GM19397 (cell line): ENCODE results near the gene SMTNL2.
"Not testable (repeated sequence)": the region's sequence is repeated elsewhere in the genome, so short reads cannot be mapped to it uniquely, and the experiment has no call there.

Experiments used
- ATAC-seq: cut with Tn5 transposase; IDR thresholded peaks from one replicate; pipeline ENCODE4 v1.9.1; 2021; ENCODE audit warnings: mild to moderate bottlenecking, moderate library complexity; ENCODE audit not compliant: unreplicated experiment

Gene SMTNL2

DNA sequence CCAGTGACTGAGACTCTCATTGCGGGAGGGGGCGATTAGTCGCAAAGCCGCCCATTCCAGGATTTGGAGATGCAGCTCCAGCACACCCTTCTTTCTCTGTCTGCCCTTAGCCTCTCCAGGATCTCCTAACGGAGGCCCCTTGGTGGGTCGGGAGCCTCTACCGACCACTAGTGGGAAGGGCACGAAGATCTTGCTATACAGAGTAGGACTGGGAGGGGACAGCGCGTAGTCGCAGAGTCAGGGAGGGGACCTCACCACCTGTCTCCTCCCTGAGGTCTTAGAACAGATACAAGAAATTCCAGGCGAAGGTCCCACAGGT lies 588 bp upstream of the SMTNL2 start:
- no peak for ATAC-seq

DNA sequence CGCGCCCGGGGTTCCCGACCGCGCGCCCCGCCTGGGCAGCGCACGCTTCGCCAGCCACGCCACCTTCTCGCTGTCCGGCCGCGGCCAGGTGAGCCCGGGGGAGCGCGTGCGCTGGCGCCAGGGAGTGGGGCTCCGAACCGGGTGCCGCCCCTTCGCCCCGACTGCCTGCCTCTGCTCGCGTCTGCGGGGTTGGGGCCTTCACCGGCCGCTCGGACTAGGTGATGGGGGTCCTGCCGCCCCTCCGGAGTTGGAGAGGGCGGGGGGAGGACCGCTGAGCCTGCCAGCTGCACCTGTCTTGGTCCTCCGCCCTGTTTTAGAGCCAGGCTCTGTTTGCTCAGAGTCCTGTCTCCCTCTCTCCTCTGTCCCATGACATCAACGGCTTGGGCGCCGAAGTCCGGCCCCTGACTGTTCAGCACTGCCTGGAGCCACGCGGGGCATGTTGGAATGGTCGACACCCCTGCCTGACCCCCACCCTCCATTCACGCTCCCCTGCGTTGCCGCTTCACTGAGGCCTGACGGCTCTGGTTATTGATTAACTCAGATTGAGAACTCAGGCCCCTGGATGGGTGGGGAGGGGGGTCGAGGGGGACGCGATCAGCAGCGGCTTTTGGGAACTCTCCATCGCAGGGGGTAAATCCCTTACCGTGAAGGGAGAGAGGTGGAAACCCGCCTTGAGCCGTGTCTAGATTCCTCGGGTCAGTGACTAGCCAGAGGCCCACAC lies 748 bp downstream of the SMTNL2 start:
- ATAC-seq: no peak

DNA sequence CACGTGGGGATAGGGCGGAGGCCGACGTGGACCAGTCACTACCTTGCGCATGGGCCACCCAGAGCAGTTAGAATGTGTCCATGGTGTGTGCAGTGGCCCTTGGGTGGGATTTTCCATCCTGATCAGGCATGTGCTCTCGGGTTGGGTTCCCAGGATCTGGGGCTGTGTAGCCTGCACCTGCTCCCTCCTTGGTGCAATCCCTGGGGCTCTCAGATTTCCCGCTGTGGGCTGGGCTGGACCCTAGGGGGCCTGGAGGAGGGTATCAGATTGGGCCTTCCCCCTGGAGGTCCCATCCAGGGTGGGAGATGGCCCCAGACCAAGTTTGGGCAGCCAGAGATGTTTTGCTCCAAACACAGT lies 1.3 kb downstream of the SMTNL2 start:
- ATAC-seq: no peak

DNA sequence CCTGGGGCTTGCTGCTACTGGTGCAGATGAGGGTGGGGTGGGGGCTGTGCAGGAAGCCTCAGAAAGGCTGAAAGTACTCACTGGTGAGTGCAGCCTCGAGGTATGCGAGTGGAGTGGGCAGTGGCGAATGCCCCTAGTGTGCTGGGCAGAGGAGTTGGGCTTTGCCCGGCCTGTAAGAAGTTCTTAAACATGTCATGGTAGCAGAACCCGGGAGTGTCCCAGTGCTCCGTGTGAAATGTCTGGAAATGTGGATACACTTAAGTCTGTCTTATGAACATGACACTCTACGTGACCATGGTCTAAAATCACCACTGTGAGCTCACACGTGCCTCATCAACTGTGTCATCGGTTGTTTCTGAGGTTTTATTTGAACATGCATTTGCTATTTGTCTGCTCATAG lies 1.7 kb downstream of the SMTNL2 start:
- no peak for ATAC-seq

DNA sequence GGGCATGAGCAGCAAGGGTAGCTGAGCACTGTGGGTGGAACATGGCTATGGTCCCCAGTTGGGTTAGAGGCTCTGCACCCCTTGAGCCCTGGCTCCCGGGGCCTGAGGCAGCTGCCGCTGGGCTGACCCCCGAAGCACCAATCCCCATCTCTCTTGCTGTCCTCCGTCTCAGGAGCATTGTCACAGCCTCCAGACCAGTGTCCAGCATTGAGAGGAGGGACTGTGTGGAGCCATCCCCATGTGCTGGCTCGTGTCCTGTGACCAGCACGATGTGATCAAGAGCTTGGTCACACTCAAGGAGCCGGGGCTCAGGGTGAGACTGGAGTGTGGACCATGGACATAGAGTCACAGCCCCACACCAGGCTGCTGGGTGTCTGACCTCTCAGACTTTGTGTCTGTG lies 2.9 kb downstream of the SMTNL2 start:
- ATAC-seq: no peak

DNA sequence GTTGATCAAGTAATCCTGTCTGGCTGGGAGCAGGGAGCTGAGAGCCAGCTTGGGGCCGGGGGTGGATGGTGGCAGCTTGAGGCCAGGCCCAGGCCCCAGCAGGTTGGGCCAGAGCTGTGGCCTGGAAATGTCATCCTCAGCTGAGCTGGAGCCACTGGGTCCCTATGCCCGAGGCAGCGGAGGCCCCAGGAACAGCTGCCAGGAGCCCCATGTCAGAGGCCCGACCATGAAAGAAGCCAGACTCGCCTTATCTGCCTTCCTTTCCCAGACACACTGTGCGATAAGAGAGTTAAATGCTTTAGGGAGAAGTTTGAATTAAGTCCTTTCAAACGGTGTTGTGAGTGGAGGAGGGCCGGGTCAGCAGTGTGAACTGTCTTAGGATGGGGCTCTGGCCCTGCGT lies 3.5 kb downstream of the SMTNL2 start:
- ATAC-seq: no peak

DNA sequence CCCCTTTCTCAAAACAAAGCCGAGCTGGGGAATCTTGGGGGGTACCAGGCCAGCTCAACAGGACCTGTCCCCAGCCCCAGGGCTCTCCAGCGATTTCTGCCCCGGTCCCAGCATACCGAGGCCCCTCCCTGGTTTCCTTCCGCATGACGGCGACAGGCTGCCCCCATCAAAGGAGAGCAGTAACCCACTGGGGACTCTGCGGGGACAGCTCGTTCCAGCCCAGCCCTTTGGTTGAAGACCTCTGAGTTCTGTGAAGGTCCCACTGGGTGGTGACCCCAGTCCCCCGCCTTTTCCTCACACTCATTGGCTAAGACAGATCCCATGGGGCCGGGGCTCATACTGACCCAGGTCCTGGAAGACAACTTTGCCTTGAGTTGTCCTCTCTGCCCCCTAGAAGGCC lies 4.1 kb downstream of the SMTNL2 start:
- ATAC-seq: no peak

DNA sequence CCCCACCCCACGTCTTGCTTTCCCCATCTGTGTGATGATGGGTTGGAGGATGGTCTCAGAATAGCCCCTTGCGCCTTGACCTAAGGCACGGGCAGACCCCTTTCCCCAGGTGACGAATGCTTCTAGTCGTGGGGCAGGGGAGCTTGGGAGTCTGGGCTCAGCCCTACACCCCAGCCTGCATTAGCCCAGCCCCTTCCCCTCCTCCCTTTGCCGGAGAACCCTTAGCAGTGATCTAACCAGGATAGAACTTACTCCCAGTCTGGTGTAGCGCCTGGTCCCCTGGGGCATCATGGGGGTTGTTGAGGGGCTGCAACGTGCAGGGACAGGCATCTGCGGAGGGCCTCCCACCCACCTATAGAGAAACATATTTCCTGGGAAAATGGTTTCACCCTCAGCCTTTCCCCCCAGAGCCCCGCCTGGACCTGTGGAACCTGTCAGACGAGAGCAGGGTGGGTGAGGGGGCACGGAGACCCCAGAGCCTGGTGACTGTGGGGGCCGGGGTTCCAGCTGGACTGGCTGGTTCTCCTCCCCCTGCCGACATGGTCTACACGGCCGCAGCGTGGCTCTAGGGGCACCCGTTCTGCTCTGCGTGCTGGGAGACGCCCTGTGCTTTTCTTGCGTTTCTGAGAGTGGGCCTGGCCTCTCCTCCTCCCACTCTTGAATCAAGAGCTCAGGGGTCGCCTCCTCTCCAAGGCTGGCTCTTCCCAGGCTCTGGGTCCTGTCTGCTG lies 4.7 kb downstream of the SMTNL2 start:
- no peak for ATAC-seq

DNA sequence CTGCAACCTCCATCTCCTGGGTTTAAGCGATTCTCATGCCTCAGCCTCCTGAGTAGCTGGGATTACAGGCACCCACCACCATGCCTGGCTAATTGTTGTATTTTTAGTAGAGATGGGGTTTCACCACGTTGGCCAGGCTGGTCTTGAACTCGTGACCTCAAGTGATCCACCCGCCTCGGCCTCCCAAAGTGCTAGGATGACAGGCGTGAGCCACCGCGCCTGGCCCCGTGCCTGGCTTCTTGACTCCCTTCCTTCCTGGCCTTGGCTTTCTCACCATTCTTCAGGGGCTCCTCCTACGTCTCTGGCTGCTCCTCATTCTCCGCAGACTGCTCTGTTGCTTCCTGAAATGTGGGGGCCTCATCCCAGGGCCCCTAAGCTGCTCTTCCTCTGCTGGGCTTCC lies 5.7 kb downstream of the SMTNL2 start:
- ATAC-seq: not testable (repeated sequence)

DNA sequence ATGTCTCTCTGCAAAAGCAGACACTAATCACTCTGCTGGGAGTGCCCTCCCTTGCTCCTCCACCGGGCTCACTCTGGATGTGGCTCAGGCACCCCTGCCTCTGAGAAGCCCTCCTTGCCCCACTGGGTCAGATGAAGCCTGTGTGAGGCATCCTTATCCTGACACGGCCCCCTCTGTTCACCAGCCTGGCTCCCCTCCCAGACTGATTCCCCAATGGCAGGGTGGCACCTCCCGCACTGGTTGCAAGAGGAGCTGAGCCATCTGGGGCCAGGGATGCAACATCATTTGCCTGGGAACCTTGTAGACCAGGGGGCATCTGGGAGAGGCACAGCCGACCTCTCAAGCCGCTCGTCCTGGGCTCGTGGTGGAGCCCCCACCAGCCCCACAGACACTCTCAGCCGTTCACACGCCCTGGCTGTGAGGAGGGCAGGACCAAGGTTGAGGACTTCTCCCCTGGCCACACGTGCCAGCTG lies 6.7 kb downstream of the SMTNL2 start:
- ATAC-seq: no peak

DNA sequence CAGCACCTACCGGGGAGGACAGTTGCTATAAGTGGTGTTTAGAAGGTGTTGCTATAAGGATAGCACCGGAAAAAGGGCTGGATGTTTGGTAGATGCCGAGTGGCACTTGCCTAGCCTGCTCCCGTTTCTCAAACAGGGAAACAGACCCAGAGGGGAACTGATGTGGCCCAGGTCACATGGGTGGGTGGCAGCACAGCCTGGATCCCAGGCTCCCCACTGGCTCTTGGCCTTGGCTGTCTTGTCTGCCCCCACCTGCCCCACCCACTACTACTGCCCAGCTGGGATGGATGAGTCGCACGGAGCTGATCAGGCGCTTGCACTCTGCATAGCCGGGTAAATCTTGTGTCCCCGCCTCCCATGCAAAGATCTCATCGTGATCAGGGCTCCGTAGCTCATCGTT lies 7.2 kb downstream of the SMTNL2 start:
- ATAC-seq: no peak

DNA sequence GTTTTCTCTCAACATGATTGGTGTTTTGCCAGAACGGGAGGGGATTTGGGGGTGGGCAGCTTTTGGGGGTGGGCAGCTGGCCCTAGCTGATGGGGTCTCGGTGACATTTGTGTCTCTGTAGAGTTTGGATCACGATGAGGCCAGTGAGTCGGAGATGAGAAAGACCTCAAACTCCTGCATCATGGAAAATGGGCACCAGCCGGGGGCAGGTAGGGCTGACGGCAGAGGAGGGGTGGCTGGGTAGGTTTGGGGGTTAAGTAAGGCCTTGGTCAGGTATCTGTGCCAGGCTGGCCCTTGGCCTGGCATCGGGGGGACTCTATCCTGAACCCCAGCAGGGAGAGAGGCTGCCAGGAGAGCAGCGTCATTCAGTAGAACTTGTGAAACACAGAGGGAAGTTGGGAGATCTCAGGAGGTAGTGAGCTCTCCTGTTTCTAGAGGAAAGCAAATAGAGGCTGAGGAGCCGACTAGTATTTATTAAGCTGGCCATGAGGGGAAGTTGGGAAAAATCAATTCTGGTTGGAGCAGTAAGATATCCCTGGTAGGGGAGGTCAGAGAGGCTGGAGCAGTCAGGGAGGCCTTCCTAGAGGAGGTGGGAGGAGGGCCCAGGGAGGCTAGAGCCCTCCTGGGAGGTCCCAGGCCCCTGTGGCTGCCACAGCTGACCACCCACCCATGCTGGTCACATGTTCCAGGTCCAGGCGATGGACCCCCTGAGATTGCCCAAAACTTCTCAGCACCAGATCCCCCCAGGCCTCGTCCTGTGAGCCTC lies 8.1 kb downstream of the SMTNL2 start:
- ATAC-seq: no peak

DNA sequence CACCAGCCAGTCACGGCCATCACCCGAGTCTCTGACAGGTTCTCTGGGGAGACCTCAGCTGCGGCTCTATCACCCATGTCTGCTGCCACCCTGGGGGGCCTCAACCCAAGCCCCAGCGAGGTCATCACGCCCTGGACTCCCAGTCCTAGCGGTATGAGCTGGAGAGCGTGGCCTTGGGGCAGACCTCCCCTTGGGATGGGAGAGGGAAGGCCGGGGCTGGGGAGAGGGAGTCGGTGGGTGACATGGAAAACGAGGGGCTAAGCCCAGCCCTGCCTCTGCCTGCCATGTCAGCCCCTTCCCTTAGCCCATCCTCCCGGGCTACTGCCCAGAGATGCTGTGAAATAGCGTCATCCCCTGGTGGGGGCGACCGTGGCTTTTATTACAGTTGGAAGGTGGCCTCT lies 8.7 kb downstream of the SMTNL2 start:
- no peak for ATAC-seq

DNA sequence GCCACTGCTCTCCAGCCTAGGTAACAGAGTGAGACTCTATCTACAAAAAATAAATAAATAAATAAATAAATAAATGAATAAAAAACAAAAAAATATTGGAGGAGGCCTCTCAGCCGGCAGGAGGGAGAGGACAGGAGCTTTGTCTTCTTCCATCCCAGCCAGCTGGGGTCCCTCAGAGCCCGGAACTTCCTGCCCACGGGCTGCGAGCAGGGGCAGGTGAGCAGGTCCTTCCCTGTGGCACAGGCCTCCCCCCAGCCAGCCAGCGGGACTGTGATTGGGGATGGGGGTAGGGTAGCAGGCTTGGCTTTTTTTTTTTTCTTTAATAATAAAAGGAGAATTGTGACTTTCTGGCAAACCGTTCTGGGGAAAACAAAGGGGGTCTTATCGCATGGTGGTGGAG lies 10.1 kb downstream of the SMTNL2 start:
- ATAC-seq: no peak

DNA sequence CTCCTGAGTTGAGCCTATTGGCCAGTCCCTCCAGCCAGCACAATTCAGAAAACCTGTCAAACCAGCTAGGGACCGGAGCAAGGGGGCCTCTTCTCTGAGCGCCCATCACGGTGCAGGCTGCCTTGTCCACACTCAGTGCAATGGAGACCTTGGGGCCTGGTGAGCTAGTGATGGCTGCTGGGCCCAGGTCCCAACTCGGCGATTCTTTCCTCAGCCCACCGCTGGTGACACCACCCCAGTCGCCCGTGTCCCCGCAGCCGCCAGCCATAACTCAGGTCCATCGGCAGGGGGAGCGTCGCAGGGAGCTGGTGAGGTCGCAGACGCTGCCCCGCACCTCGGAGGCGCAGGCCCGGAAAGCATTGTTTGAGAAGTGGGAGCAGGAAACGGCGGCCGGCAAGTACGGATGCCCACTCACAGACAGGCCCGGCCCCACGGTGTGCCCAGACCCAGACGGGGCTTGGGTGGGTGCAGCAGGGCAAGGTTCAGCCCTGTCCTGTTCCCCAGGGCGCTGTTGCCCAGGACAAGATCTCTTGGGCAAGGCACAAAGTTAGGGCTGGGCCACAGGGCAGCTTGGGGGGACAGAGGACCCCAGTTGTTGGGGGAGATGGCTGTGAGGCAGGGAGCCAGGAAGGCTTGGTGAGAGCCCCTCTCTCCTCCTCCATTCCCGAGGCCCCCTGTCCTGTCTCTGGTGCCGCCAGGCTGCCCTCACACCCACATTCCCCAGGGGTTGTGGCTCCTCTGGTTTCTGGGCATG lies 10.8 kb downstream of the SMTNL2 start:
- ATAC-seq: no peak

DNA sequence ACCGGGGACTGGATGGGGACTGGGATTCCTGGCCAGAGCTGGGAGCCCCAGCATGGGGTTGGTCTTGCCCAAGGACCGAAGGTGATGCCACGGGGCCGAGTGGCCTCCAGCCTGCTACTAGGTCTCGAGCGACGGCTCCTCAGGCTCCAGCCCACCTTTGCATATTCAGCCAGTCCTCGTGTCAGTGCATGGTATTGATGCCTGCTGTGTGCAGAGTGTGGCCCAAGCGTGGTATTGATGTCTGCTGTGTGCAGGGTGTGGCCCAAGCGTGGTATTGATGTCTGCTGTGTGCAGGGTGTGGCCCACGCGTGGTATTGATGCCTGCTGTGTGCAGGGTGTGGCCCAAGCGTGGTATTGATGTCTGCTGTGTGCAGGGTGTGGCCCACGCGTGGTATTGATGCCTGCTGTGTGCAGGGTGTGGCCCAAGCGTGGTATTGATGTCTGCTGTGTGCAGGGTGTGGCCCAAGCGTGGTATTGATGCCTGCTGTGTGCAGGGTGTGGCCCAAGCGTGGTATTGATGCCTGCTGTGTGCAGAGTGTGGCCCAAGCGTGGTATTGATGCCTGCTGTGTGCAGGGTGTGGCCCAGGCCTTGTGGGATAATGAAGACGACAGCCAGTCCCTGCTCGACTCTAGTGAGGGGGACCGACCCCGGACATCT lies 11.5 kb downstream of the SMTNL2 start:
- ATAC-seq: not testable (repeated sequence)

DNA sequence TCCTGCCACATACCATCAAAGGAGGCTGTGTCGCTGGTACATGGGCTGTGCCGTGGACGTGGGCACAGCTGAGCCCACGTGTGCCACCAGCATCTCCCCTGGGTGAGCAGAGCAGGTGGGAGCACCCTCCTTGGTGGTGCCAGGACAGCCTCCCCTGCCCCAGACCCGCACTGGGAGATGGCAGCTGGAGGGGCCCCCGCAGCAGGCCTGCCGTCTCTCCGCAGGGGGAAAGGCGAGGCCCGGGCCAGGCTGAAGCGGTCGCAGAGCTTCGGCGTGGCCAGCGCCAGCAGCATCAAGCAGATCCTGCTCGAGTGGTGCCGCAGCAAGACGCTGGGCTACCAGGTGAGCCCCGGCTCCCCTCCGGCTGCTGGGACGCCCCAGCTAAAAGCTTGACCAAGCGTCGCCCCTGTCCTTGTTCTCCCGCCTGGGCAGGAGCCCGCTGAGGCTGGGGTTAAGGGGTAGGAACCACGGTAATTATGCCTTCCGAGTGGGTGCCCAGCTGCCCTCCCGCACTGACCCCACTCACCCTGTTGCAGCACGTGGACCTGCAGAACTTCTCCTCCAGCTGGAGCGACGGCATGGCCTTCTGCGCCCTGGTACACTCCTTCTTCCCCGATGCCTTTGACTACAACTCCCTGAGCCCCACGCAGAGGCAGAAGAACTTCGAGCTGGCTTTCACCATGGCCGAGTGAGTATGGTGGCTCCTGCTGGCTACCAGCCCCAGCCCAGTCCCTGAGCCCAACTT lies 12.5 kb downstream of the SMTNL2 start:
- ATAC-seq: no peak

DNA sequence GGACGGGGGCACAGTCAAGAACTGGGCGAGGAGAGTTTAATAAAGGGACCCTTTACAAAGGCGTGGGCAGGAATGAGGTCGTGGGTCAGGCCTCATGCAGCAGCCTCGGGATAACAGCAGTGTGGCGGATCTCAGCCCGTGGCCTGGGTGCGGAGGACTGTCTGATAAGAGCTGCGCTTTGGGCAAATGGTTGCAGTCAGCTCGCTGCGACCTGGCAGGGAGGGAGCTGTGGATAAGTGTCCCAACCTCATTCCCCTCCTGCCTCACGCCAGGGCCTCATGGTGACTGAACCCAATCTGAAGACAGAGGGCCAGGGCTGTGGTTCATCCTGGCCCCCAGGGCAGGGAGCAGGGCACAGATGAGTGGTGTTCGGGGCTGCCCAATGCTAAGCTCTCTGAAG lies 13.6 kb downstream of the SMTNL2 start:
- ATAC-seq: no peak

DNA sequence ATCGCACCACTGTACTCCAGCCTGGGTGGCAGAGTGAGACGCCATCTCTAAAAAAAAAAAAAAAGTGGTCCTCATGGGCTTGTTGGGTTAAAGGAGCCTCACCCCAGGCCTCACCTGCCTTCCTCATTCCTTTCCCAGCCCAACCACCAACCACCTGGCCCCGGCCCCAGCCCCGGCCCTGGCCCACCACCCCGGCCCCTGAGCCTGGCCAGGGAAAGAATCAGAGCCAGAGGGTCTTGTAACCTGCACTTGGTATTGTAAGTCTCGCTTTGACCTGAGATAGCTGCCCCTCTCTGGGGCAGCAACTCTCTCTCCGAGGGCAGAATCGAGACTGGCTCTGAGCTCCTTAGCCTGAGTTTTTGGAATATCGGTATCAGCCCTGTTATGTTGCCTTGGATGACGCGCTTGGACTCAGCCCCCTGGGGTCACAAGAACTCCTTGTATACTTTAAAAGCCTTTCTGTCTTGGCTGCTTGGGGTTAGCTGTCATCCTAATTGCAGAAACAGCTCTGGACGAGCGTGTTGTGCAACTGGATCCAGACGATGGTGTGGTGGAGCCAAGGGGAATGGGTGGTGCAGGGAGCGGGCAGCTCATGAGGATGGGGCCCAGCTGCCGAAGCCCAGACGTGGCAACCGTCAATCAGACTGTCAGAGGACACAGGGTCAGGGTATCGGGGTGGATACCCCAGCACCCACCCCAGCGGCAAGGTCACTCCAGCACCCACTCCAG lies 14.6 kb downstream of the SMTNL2 start:
- ATAC-seq: no peak
